HG02884 (cell line): ENCODE measurements around the gene BCKDHB.
A peak's percentile ranks its signal among the peaks of the same experiment; 100 is the strongest.
"Not testable (repeated sequence)": the region's sequence is repeated elsewhere in the genome, so short reads cannot be mapped to it uniquely, and the experiment has no call there.

Source experiments
- ATAC-seq: cut with Tn5 transposase; IDR thresholded peaks from one replicate; pipeline ENCODE4 v1.9.1; 2021; ENCODE audit warnings: mild to moderate bottlenecking, moderate library complexity; ENCODE audit not compliant: unreplicated experiment

Gene BCKDHB

GRCh38 chr6:80106418-80107235 lies at the start of gene BCKDHB:
Gene BCKDHB, plus strand, starts transcription at chr6:80106671. Its CDS starts 23 bp downstream, at chr6:80106694.
- ATAC-seq, result peak; percentile 99

DNA sequence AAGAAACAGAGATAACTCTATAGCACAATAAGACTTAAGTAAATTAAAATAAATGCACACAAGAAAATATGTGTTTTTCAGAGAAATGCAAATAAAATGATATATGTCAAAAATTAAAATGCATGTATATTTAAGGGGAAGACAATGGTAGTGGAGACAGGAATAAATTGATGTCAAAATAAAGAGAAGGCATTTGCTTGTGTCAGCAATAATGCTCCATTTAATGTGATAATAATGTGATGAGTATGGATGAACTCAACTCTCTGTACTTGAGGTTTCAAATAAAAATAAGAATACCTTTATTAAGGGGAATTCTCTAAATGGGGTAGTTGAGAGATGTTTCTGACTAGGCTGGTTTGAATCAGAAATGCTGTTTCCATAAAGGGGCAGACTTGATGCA lies 45.7 kb upstream of the BCKDHB start:
- no peak for ATAC-seq

GRCh38 chr6:80068146-80068545 lies 38.3 kb upstream of the BCKDHB start:
- not testable (repeated sequence) for ATAC-seq

DNA sequence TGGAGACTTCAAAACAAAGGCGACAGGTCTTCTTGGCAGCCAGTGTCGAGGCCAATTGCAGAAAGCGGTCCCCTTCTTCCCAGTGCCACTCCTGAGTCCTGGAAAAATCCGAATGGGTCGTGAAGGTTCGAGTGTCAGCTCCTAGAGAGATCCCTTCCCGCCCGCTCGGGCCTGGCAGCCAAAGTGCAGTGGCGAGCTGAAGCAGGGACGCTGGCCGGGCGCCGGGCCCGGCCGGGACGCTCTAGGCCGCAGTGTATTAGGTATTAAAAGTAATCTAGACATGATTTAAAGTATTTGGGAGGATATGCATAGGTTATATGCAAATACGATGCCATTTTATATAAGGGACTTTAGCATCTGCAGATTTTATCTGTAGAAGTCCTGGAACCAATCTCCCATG lies 36.0 kb upstream of the BCKDHB start:
- ATAC-seq, result not testable (repeated sequence)

DNA sequence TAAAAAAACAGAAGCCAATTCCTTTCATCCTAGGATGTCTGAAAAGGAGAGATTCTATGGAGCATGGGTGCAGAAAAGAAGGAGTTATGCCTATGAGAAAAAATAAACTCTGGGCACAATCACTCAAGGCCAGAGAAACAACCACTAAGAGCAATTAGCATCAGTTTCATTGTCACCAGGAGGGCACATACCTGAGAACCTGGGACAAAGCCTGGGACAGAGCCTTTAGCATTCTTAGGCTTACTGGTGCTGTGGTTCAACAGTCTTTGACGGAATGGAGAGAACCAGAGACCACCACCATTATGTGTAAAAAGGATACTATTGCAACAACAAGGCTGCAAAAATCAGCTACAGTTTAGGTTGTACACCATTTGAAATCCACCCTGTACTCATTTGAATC lies 29.4 kb upstream of the BCKDHB start:
- ATAC-seq, result no peak

DNA sequence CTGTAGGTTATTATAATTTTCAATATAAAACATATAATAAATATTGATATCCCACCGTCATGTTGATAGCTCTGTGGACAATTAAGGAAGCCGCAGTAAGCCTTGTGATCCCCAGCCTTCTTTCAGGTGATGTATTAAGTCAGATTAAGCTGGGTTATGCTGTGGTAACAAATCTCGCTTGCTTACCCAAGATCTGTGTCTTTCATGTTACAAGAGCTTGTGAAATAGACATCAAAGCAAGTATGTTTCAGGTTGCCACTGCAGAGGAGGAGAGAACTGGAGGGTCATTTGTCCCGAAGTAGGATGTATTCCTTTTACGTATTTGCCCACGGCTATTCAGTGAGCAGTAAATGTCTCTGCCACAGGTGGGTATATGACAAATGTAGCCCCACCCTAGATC lies 17.8 kb upstream of the BCKDHB start:
- ATAC-seq, result no peak

- no peak for ATAC-seq
Measured at GRCh38 chr6:80091506-80091905, 15.0 kb upstream of the BCKDHB start.

DNA sequence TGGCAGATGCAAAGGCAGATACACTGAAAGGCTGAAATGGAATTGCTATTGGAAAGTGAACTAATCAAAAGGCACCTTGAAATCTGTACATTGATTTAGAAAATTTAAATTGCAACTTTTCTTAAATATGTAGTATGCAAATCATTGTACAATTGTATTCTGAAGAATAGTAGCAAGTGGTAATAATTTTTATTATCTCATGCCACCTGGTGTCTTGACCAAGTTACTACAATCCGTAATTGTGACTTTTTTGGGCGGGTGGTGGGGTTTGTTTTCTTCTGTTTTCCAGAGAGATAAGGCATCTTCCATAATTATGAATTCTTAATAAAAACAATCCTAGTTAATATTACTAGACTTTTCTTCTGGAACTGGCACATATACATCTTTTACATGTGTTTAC lies 12.5 kb upstream of the BCKDHB start:
- ATAC-seq, result no peak

- no peak for ATAC-seq
Measured at GRCh38 chr6:80095600-80095999, 10.9 kb upstream of the BCKDHB start.

GRCh38 chr6:80098392-80098791 lies 8.1 kb upstream of the BCKDHB start:
- no peak for ATAC-seq

DNA sequence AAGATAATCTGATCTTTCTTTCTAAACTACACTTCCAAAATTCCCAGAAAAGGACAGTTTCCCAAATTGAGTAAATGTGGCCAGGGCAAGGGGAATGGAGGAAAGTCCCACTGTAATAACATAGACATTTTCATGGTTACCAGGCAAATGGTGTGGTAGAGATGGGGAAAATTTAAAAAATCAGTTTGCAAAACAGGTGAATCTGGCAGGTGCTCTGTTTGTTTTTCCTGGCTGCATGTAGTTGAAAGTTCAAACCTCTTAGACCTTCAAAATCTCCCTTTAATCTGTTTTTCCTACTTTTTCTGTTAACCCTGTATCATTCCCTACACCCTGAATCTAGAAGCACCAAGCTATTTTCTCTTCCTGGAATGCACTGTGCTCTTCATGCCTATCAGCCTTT lies 2.0 kb upstream of the BCKDHB start:
- ATAC-seq, result no peak

- ATAC-seq, result peak; percentile 7
Measured at GRCh38 chr6:80105972-80106417, 476 bp upstream of the BCKDHB start.

DNA sequence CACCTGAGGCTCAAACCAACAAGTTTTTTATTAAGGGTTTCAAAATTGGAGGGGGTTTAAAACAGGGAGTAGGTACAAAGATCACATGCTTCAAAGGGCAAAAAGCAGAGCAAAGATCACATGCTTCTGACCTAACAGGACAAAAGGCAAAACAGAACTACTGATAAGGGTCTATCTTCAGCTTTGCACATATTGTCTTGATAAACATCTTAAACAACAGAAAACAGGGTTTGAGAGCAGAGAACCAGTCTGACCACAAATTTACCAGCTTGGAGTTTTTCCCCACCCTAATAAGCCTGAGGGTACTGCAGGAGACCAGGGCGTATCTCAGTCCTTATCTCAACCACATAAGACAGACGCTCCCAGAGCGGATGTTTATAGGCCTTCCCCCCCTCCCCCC lies 16.1 kb downstream of the BCKDHB start:
- not testable (repeated sequence) for ATAC-seq

GRCh38 chr6:80126657-80127345 lies 20.3 kb downstream of the BCKDHB start:
- no peak for ATAC-seq

DNA sequence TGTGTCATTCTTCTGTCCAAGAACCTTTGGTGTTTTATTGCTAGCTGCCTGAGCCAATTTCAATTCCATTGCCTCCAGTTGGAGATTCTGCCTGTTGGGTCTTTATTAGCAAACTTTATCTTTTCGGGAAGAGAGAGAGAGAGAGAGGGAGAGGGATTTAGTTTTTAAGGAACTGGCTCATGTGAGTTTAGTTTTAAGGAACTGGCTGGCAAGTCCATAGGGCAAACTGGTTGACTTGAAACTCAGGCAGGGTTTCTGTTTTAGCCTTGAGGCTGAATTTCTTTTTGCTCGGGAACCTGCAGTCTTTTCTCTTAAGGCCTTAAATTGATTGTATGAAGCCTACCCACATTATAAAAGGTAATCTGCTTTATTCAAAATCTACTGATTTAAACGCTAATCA lies 23.0 kb downstream of the BCKDHB start:
- no peak for ATAC-seq

GRCh38 chr6:80133020-80133419 lies 26.5 kb downstream of the BCKDHB start:
- no peak for ATAC-seq

DNA sequence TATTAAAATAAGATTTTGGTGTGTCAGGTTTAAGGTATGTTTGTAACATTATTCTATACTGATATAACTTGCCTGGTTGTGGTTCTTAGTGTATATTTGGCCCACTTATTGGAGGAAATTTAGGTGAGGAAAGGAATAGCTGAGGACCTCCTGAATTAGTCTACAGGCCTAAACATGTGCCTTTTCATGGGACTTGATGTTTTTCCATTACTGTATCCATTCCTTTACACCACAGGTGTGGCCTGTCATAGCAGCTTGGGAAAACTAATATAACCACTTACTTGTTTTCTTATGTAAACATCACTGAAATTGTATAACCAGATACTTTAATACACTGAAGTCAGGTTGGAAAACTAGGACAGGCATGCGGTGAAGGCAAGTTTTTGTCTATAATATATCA lies 27.6 kb downstream of the BCKDHB start:
- ATAC-seq, result no peak

GRCh38 chr6:80142586-80142985 lies 36.1 kb downstream of the BCKDHB start:
- no peak for ATAC-seq

DNA sequence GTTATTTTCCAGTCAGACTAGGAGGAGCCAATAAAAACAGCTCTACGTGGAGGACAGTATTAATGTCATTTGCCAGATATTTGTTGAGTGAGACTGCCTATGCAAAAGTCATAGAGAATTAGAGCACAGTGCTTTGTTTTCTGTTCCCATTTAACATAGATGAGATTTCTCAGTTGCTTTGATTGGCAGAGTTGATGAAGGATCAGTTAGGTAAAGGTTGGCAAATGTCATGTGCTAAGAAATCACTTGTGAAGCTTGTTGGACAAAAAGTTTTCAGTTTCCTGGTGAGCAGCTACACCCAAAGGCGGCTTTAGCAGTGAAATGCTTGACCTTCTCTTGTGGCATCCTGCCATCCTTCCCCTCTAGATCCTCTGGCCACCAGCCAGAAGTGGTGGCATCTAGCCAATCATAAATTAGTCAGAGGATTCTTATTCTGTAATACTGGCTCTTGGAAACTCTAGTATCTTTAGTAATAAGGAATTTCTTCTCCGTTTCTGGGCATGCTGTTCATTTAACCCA lies 37.0 kb downstream of the BCKDHB start:
- no peak for ATAC-seq

- ATAC-seq, result no peak
Measured at GRCh38 chr6:80144753-80145315, 38.4 kb downstream of the BCKDHB start.

DNA sequence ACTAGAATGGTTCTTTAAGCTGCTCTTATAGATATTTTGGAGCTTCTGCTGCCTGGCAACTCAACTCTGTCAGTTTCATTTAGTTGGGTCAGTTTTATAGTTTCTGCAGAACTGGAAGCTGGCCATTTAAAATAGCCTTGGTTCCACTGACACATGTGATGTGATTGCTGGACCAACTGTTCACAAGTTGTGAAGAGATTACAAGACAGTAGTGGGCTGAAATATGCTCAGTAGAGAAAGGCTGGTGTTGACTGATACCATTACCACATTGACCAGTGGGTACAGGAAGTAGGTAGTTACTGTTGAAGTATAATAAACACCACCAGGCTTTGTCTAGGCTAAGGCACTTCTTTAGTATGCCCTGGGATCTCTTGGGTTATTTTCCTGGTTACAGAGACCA lies 39.0 kb downstream of the BCKDHB start:
- ATAC-seq, result no peak

- ATAC-seq, result no peak
Measured at GRCh38 chr6:80145921-80146320, 39.5 kb downstream of the BCKDHB start.
